PFSK-1 (cell line): ENCODE data around the gene CD52.

Source experiments
- FOXP2 ChIP-seq: optimal IDR thresholded peaks from 2 replicates; pipeline ENCODE3; 2011; ENCODE audit warnings: borderline replicate concordance, control low read depth, inconsistent platforms; ENCODE audit not compliant: insufficient read depth; ENCODE audit errors: extremely low read length, extremely low read depth
- POLR2AphosphoS5 ChIP-seq: IDR thresholded peaks from 2 replicates; pipeline ENCODE4 v1.6.1; 2012; ENCODE audit warnings: low read depth, mild to moderate bottlenecking, control low read depth, low read length, moderate library complexity
- REST ChIP-seq, 2 experiments: IDR thresholded peaks; 2 replicates each; pipeline versions ENCODE4 v1.6.1 to v1.8.0; 2011 to 2012; ENCODE audit warnings: low read depth in 2 of 2, low read length in 2 of 2, control low read depth in 1 of 2, inconsistent platforms in 1 of 2, mild to moderate bottlenecking in 1 of 2, moderate library complexity in 1 of 2; ENCODE audit not compliant: insufficient read depth in 1 of 2
- SIN3A ChIP-seq: IDR thresholded peaks from 2 replicates; pipeline ENCODE4 v1.6.1; 2012; ENCODE audit warnings: mild to moderate bottlenecking, low read length, moderate library complexity, borderline replicate concordance; ENCODE audit not compliant: insufficient read depth
- TAF1 ChIP-seq: IDR thresholded peaks from 2 replicates; pipeline ENCODE4 v1.6.1; 2012; ENCODE audit warnings: low read length, control low read depth, borderline replicate concordance; ENCODE audit not compliant: insufficient read depth

GRCh38 chr1:26363549-26364448 is 46.0 kb downstream of the CD52 start:
- TF ChIP-seq REST (IDR thresholded peaks at IDR 0.05; ENCODE audit: insufficient read depth in 1 of 2, low read depth in 2 of 2, low read length in 2 of 2) (no peak), TAF1 (no peak), POLR2AphosphoS5 (no peak), SIN3A (no peak), FOXP2 (no peak)
